Keratinocyte (primary cell): ENCODE data around the gene MBNL2.

Experiments used
- CTCF ChIP-seq, 3 experiments: IDR thresholded peaks in 1 of 3; conservative IDR thresholded peaks in 1 of 3; optimal IDR thresholded peaks in 1 of 3; 2 replicates in 2 of 3; 3 replicates in 1 of 3; pipeline versions ENCODE3 to v1.5.1; 2011; ENCODE audit warnings: low read length in 3 of 3, mild to moderate bottlenecking in 3 of 3, moderate library complexity in 2 of 3, control low read depth in 1 of 3, inconsistent platforms in 1 of 3; ENCODE audit not compliant: insufficient read depth in 2 of 3; ENCODE audit errors: extremely low read depth in 1 of 3
- EZH2 ChIP-seq: IDR thresholded peaks from one replicate; pipeline ENCODE4 v1.6.1; 2012; ENCODE audit warnings: inconsistent platforms, mild to moderate bottlenecking, low read length, moderate library complexity

- TF ChIP-seq CTCF (optimal IDR thresholded peaks at IDR 0.05 in 1 of 3, IDR thresholded peaks at IDR 0.05 in 1 of 3, conservative IDR thresholded peaks at IDR 0.05 in 1 of 3; ENCODE audit: extremely low read depth in 1 of 3, insufficient read depth in 2 of 3, low read length in 3 of 3) (peak in 1 of 3 experiments; percentile 8), EZH2 (no peak)
These were observed 99.6 kb downstream of the MBNL2 start for GRCh38 chr13:97321616-97322321.
